Pulmonary artery endothelial cell (primary cell): Measurements from ENCODE around the gene WNT4. TPM values are rescaled to one million over a fixed set of nuclear protein-coding genes. Genes with fewer than 3 reads are reported as not detected.

ENCODE experiments used
- DNase-seq: peaks from one replicate; pipeline ENCODE4 v3.0.0-alpha.2; 2011; ENCODE audit warnings: low read depth, low spot score
- total RNA-seq: library from RNA; depleted of rRNA; stranded (reverse); fragments of >200 nt; gene quantifications from 2 replicates; pipeline ENCODE4 v1.2.3, GENCODE V29; 2014

WNT4 gene
- 0.04 and 0.13 TPM in 2 replicates for total RNA-seq

DNA sequence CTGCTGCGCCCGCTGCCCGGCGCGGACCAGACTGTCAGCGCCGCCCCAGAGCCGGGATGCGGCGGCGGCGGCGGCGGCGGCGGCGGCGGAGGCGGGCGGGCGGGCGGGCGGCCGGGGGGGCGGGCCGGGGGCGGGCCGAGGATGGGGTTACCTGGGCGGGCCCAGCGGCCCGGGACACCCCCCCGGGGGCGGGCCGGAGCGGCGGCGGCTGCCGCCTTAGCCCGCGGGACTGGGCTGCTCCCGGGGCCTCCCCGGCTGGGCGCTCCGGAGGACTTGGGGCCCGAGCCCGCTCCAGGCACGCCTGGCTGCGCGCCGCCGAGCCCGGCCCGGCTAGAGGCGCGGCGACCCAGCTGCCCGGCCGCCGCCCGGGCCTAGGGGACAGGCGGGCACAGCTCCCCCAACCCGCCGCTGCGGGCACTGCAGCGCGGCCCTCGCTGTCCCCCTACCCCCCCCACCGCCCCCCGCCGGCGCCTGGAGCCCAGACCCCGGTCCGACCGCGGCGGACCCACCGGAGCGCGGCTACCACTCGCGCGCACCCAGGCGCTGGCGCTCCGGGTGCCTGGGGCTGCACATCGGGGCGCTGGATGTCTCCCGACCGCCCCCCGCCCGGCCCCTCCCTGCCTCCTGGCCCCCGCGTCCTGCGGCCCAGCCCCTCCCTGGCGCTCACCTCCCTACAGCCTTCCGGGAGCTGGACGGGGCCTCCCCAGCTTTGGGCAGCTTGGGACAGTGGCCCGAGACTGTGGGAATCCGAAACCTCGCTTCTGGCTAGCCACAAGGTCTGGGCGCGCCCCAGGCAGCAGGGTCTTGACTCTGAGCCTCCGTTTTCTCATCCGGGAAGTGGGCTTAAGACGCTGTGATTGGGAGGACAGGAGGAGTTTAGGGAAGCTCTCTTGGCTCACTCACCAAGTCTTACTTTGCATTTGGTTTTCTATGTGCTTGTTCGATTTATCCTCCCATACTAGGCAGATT lies at the start of gene WNT4:
WNT4 (minus strand) TSS at position 33 of the 969 bp plus-strand sequence. CDS start 175 bp downstream, outside the sequence.
- no peak for DNase-seq

- DNase-seq = no peak
Measured at GRCh38 chr1:22190731-22191130, 47.8 kb upstream of the WNT4 start.

DNA sequence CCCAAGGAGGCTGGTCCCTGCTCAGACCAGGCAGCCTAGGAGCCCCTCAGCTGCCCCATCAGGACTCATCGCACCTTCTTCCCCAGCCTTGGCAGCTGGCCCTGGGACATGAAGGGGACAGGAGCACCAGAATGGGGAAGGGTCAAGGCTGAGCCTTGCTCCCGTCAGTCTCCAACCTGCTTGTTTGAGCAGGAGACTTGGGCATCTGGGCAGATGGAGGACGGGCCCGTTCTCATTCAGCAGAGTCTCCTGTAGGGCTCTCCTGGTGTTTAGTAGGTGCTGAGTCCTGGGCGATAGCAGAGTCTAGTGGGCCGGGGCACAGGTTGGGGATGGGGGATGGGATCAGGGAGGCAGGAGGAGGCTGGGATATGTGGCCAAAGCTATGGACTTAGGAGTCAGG lies 47.4 kb upstream of the WNT4 start:
- DNase-seq = no peak

DNA sequence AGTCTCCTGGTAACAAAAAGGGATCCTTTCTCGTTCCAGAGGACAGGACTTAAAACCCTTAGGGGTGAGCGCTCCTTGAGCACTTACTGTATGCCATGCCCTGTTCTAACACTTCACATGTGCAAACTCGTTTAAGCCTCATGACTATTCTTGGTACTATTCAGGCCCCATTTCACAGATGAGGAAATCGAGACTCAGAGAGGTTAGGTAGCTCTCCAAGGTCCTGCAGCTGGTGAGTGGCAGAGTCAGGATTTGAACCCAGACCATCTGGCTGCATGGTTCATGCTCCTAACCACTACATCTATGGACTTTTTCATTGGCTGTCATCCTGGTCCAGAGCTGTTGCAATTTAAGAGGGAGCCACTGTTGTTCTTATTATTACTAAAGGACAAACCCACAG lies 46.7 kb upstream of the WNT4 start:
- no peak for DNase-seq

DNA sequence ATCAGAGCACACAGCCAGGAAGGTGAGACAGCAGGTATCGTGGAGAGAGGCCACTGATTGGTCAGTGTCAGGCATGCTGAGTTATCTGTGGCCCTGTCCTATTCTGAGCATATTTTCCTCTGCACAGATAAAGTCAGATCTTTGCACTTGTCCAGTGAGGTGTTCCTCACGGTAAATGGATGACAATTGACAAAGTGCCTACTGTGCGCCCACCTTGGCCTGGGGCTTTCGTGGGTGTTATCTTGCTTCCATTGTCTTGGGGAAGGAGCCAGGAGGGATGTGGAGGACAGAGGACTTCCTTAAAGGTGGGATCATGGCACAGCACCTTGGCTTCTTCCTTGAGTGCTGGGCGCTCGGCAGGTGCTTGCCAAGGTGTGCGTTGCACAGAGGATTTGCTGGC lies 46.0 kb upstream of the WNT4 start:
- no peak for DNase-seq

GRCh38 chr1:22188436-22188835 lies 45.5 kb upstream of the WNT4 start:
- DNase-seq = no peak

GRCh38 chr1:22186311-22186710 lies 43.4 kb upstream of the WNT4 start:
- no peak for DNase-seq

DNA sequence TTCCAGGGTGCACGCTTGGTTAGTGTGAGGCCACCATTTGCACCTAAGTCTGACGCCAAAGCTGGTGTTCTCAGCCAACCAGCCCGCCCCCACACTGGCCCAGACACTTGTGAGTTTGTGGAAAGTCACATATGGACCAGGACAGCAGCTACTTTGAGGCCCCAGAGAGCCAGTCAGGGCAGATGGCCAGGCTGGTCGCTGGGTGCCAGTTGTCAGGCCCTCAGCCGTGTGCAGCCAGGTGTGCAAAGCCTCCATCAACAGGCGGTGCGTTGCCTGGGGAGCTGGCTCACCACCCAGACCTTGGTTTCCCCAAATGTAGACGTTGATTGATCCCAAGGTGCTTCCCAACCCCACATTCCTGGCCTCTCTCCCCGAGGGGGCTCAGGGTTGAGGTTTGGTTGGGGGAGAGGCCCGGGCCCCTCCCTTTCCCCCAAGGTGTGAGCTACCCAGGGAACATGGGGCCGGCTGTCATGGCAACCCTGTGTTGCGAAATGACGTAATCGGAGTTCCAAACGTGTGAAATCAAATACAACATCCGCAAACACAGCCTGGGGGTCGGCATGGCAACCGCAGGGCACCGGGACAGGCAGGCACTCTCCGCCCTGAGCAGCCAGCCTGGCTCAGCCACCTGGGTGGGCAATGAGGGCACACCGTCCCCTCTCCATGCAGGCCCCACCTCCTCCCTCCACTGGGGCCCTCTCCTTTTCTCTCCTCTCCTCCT lies 42.2 kb upstream of the WNT4 start:
- no peak for DNase-seq

DNA sequence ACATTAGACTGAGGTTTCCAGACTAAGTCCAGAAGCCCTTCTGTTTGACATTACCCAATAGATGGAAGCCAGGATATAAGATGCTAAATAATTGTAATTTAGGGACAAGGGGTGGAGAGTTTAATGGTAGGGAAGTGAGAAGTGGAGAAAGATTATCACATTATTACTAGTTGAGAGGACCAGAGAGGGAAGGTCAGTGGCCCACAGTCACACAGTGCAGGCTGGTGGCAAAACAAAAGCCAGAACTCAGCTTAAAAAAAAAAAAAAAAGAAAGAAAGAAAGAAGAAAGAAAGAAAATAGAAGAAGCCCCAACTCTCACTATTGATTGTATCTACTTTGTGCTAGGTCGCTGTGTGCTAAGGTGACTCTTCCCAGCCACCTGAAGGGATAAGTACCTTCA lies 41.6 kb upstream of the WNT4 start:
- no peak for DNase-seq

- DNase-seq = no peak
Measured at GRCh38 chr1:22182715-22183114, 39.8 kb upstream of the WNT4 start.

DNA sequence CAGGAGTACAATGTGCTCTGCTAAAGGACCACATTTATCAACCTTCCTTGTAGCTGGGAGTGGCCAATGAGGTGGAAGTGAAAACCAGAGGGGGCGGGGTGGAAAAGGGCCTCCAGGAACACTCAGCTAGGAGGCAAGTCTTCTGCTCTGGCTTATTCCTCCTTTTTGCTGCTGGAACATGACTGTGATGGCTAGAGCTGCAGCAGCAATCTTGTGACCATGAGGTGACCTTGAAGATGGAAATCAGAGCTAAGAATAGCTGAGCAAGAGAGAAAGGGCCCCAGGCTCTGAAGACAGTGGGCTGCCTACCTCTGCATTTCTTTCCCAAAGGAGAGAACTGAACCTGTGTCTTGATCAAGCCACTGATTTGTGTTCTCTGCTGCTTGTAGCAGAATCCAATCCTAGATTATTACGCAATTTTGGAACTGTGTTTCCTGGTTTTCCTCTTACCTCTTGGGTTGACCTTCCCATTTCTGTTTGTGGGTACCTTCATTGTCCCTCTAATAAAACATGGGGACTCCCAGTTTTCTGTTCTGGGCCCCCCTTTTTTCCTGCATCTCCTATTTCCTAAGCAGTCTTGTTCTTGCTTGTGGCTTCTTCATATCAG lies 36.4 kb upstream of the WNT4 start:
- no peak for DNase-seq

GRCh38 chr1:22177354-22178003 lies 34.6 kb upstream of the WNT4 start:
- DNase-seq = no peak

DNA sequence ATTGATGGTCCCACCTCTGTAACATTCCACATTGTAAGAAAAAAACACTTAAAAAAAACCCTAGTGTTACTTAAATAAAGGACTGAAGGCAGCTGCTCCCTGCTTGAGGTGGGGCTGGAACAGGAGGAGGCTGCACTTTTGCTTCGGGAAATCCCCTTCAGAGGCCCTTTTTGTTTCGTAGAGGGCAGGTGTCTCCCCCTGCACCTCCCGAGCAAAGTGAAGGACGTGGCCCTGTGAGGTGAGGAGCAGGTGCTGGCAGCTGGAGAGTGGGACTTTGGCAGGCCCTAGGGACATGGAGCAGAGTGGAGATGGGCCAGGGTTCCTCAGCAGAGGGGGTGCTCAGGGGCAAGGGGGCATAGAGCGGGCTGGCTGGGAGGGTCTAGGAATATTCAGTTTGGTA lies 33.4 kb upstream of the WNT4 start:
- DNase-seq = no peak

DNA sequence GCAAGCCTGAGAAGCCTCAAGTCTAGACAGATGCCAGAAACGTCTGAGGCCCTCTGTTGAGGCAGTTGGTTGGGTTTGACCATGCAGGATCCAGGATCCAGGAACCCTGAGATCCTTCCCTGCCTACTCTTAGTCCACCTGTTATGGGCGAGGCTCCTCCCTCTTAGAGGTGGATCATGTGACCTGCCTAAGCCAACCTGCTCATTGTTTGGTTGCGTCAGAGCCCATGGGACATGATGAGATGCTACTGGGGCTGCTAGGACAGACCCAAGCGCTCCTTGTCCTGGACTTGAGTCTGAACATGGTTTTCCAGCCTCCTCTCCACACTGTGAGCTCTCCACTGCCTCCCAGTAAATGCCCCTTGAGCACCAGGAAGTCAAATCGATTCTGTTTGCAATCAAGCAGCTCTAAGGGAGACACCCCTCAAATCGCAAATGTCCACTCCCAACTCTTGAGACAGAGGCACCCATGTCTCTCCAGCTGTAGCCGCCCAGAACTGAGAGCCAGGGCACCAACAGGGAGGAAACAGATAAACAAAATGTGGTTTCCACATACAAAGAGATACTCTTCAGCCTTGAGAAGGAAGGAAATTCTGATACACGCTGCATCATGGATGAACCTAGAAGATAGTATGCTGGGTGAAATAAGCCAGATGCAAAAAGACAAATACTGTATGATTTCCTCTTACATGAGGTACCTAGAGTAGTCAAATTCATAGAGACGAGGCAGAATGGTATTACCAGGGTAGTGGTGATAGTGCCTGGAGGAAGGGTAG lies 31.7 kb upstream of the WNT4 start:
- DNase-seq = no peak

GRCh38 chr1:22171951-22172715 lies 29.2 kb upstream of the WNT4 start:
- DNase-seq = no peak

- no peak for DNase-seq
Measured at GRCh38 chr1:22169816-22170215, 26.9 kb upstream of the WNT4 start.

DNA sequence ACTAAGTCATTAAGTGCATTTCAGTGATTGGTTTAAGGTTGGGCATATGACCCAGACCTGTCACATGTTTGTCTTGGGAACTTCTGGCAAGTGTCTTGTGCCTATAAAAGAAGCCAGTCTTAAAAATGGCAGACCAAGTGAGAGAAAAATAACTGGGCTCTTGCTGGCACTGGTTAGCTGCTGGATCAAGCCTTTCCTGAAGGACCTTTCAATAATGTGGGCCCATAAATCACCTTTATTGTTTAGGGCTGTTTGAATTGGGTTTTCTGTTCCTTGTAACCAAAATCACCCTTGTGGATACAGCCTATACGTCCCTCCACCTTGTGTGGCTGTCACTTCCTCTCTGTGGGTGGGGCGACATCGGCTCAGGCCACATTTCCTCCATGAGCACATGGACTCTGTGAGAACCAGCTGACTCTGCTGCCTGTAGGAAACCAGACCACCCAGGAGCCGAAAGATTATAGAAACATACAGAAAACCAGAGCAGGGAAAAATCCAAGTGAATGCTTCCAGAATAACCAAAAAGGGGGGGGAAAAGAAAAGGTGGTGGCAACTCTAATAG lies 25.6 kb upstream of the WNT4 start:
- DNase-seq = no peak

- no peak for DNase-seq
Measured at GRCh38 chr1:22166439-22166838, 23.5 kb upstream of the WNT4 start.

DNA sequence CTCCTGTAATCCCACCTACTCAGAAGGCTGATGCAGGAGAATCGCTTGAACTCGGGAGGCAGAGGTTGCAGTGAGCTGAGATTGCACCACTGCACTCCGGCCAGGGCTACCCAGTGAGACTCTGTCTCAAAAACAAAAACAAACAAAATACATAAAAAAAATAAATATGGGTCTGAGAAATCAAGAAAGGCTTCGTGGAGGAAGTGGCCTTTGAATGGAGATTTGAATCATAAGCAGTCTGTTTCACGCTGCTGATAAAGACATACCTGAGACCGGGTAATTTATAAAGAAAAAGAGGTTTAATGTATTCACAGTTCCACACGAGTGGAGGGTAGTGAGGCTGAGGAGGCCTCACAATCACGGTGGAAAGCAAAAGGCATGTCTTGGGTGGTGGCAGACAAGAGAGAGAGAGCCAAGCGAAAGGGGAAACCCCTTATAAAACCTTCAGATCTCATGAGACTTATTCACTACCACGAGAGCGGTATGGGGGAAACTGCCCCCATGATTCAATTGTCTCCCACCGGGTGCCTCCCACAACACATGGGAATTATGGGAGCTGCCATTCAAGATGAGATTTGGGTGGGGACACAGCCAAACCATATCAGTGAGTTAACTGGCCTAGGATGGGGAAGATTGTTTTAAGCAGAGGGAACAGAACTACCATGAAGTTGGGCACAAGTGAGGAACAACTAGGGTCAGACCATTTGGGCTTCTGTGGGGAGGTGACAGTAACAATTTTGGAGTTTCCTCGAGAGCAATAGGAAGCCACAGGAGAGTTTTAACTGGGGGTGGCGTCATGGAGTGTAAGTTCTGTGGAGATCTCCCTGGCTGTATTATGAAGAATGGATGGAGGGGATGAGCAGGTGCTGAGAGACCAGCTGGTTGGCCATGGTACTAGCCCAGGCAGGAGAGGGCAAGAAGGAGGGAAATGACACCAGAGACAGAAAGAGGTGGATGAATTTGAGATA lies 22.2 kb upstream of the WNT4 start:
- DNase-seq = no peak
